Loucy (cell line): ENCODE measurements around the gene KDR.

ENCODE experiments used
- H2AFZ ChIP-seq: fragments of 200-600 bp; sonication (generic); 2 replicates; pipeline ENCODE4 v1.6.0; 2016; ENCODE audit warnings: antibody characterized with exemption, mild to moderate bottlenecking, low read length, moderate library complexity
- H3F3A ChIP-seq: fragments of 200-600 bp; 2 replicates; pipeline ENCODE4 v1.6.0; 2016; ENCODE audit warnings: antibody characterized with exemption, low read depth, mild to moderate bottlenecking
- H3K27me3 ChIP-seq: fragments of 200-600 bp; sonication (generic); 2 replicates; pipeline ENCODE4 v1.6.1; 2014; ENCODE audit warnings: low read length, mild to moderate bottlenecking; ENCODE audit not compliant: insufficient read depth, poor library complexity, severe bottlenecking
- H3K36me3 ChIP-seq: fragments of 200-600 bp; sonication (generic); 2 replicates; pipeline ENCODE4 v1.6.1; 2016; ENCODE audit warnings: low read length; ENCODE audit not compliant: insufficient read depth
- H3K4me1 ChIP-seq: fragments of 200-600 bp; sonication (generic); 2 replicates; pipeline ENCODE4 v1.5.1; 2014; ENCODE audit warnings: low read length, mild to moderate bottlenecking; ENCODE audit not compliant: insufficient read depth, poor library complexity, severe bottlenecking
- H3K4me2 ChIP-seq: fragments of 200-600 bp; sonication (generic); 2 replicates; pipeline ENCODE4 v1.6.0; 2014; ENCODE audit warnings: antibody characterized with exemption, low read length, low read depth, mild to moderate bottlenecking; ENCODE audit not compliant: poor library complexity, severe bottlenecking
- H3K4me3 ChIP-seq: fragments of 200-600 bp; sonication (generic); 2 replicates; pipeline ENCODE4 v1.5.1; 2014; ENCODE audit warnings: low read length, mild to moderate bottlenecking, mixed read lengths; ENCODE audit not compliant: poor library complexity, severe bottlenecking
- H3K79me2 ChIP-seq: fragments of 200-600 bp; sonication (generic); 2 replicates; pipeline ENCODE4 v1.6.1; 2014; ENCODE audit warnings: low read length; ENCODE audit not compliant: insufficient read depth
- H3K9ac ChIP-seq: fragments of 200-600 bp; sonication (generic); 2 replicates; pipeline ENCODE4 v1.6.0; 2014; ENCODE audit warnings: mild to moderate bottlenecking, low read depth, low read length, moderate library complexity; ENCODE audit not compliant: poor library complexity, severe bottlenecking
- H3K9me2 ChIP-seq: fragments of 200-600 bp; sonication (generic); replicated peaks from 2 replicates; pipeline ENCODE4 v1.6.1; 2016; ENCODE audit warnings: low read depth, low read length, mixed read lengths
- H3K9me3 ChIP-seq: fragments of 200-600 bp; sonication (generic); 2 replicates; pipeline ENCODE4 v1.6.1; 2014; ENCODE audit warnings: mild to moderate bottlenecking, antibody characterized with exemption, low read length, low read depth; ENCODE audit not compliant: insufficient read depth
- H4K20me1 ChIP-seq: fragments of 200-600 bp; sonication (generic); 2 replicates; pipeline ENCODE4 v1.6.0; 2014; ENCODE audit warnings: antibody characterized with exemption, low read length, mild to moderate bottlenecking; ENCODE audit not compliant: insufficient read depth, poor library complexity, severe bottlenecking
- CTCF ChIP-seq: fragments of 200-600 bp; sonication (generic); conservative IDR thresholded peaks from 2 replicates; pipeline ENCODE4 v1.5.1; 2014; ENCODE audit warnings: mild to moderate bottlenecking, antibody characterized with exemption, low read length
- EZH2phosphoT487 ChIP-seq: fragments of 200-600 bp; IDR thresholded peaks from 2 replicates; pipeline ENCODE4 v1.6.1; 2018; ENCODE audit warnings: antibody characterized with exemption, mild to moderate bottlenecking, moderate library complexity, borderline replicate concordance

KDR gene

GRCh38 chr4:55050418-55050950 lies 74.9 kb downstream of the KDR start:
- H3F3A ChIP-seq = no peaks in the 10 kb centered on the region

GRCh38 chr4:55038176-55038890 lies 87.1 kb downstream of the KDR start:
- H3K4me1 ChIP-seq = no peaks in the 10 kb centered on the region
- no peaks in the 10 kb centered on the region for H3K27me3 ChIP-seq
- no peaks in the 10 kb centered on the region for H3K9me2 ChIP-seq
- no peak overlapping the region for H3K4me3 ChIP-seq
- TF ChIP-seq EZH2phosphoT487 = no peak
- no peak for TF ChIP-seq CTCF
- no peaks in the 10 kb centered on the region for H3K36me3 ChIP-seq
- H3K79me2 ChIP-seq = no peaks in the 10 kb centered on the region
- no peaks in the 10 kb centered on the region for H3K9me3 ChIP-seq
- H3F3A ChIP-seq = no peaks in the 10 kb centered on the region
- H3K9ac ChIP-seq = no peak overlapping the region
- H3K4me2 ChIP-seq = no peak overlapping the region
- H2AFZ ChIP-seq = no peak overlapping the region
- no peaks in the 10 kb centered on the region for H4K20me1 ChIP-seq

More at GRCh38 chr4:55050418-55050950, 74.9 kb downstream of the KDR start:
- Histone ChIP-seq H4K20me1 (no peaks in the 10 kb centered on the region), H3K4me2 (no peak overlapping the region), H3K9ac (no peak overlapping the region), H3K36me3 (no peaks in the 10 kb centered on the region), H3K4me1 (no peaks in the 10 kb centered on the region), H2AFZ (no peak overlapping the region), H3K79me2 (no peaks in the 10 kb centered on the region), H3K9me2 (no peaks in the 10 kb centered on the region), H3K9me3 (0 out of 2 replicates have a peak, but pooled peaks cover 4% of the 10 kb centered on the region), H3K4me3 (no peak overlapping the region), H3K27me3 (no peaks in the 10 kb centered on the region)
- no peak for TF ChIP-seq CTCF
- TF ChIP-seq EZH2phosphoT487 = no peak

GRCh38 chr4:55037728-55038127 lies 87.7 kb downstream of the KDR start:
- Histone ChIP-seq H3K9me2 (no peaks in the 10 kb centered on the region), H3F3A (no peaks in the 10 kb centered on the region), H3K79me2 (no peaks in the 10 kb centered on the region), H4K20me1 (no peaks in the 10 kb centered on the region), H3K27me3 (no peaks in the 10 kb centered on the region), H3K4me3 (no peak overlapping the region), H3K36me3 (no peaks in the 10 kb centered on the region), H3K4me2 (no peak overlapping the region), H3K4me1 (no peaks in the 10 kb centered on the region), H2AFZ (no peak overlapping the region), H3K9me3 (no peaks in the 10 kb centered on the region), H3K9ac (no peak overlapping the region)
- TF ChIP-seq CTCF = no peak
